HG03342 (cell line): Measurements from ENCODE around the gene GLS2.
"Not testable (repeated sequence)": the region's sequence is repeated elsewhere in the genome, so short reads cannot be mapped to it uniquely, and the experiment has no call there.

Experiments used
- ATAC-seq: cut with Tn5 transposase; IDR thresholded peaks from one replicate; pipeline ENCODE4 v1.9.1; 2021; ENCODE audit warnings: mild to moderate bottlenecking, moderate library complexity; ENCODE audit not compliant: unreplicated experiment

Gene GLS2

GRCh38 chr12:56493409-56494105 lies 5.6 kb upstream of the GLS2 start:
- not testable (repeated sequence) for ATAC-seq

- ATAC-seq: no peak
These were observed 2.4 kb upstream of the GLS2 start for GRCh38 chr12:56490360-56490759.

GRCh38 chr12:56487448-56488040 lies 417 bp downstream of the GLS2 start:
- peak; percentile 30 for ATAC-seq

GRCh38 chr12:56486694-56487093 lies 1.3 kb downstream of the GLS2 start:
- ATAC-seq: no peak

GRCh38 chr12:56484566-56484965 lies 3.4 kb downstream of the GLS2 start:
- no peak for ATAC-seq

- ATAC-seq: no peak
These were observed 8.3 kb downstream of the GLS2 start for GRCh38 chr12:56479625-56480024.

- no peak for ATAC-seq
These were observed 10.3 kb downstream of the GLS2 start for GRCh38 chr12:56477521-56478225.

- ATAC-seq: no peak
These were observed 11.0 kb downstream of the GLS2 start for GRCh38 chr12:56476972-56477432.

GRCh38 chr12:56476143-56476542 lies 11.8 kb downstream of the GLS2 start:
- no peak for ATAC-seq

GRCh38 chr12:56474389-56474788 lies 13.6 kb downstream of the GLS2 start:
- no peak for ATAC-seq

- no peak for ATAC-seq
These were observed 18.7 kb downstream of the GLS2 start for GRCh38 chr12:56469007-56469930.

- ATAC-seq: peak; percentile 92
These were observed 19.6 kb downstream of the GLS2 start, which contains the start of gene SPRYD4 for GRCh38 chr12:56468216-56469006. Gene SPRYD4, plus strand, starts transcription at chr12:56468578. Its CDS starts 14 bp downstream, at chr12:56468592.

GRCh38 chr12:56462565-56462964 lies 25.4 kb downstream of the GLS2 start:
- no peak for ATAC-seq

GRCh38 chr12:56461235-56462159 lies 26.5 kb downstream of the GLS2 start:
- no peak for ATAC-seq

GRCh38 chr12:56457817-56458216 lies 30.1 kb downstream of the GLS2 start:
- no peak for ATAC-seq

GRCh38 chr12:56454557-56454956 lies 33.4 kb downstream of the GLS2 start, which contains the start of gene MIP:
Gene MIP, minus strand, starts transcription at chr12:56454657. Its CDS starts 44 bp downstream, at chr12:56454613.
- ATAC-seq: no peak

- no peak for ATAC-seq
These were observed 36.8 kb downstream of the GLS2 start for GRCh38 chr12:56451147-56451546.

- ATAC-seq: no peak
These were observed 37.7 kb downstream of the GLS2 start for GRCh38 chr12:56450241-56450640.

GRCh38 chr12:56449622-56449984 lies 38.4 kb downstream of the GLS2 start:
- peak; percentile 3 for ATAC-seq
